H1 (cell line): ENCODE results near the gene PAEP. TPM values are rescaled to one million over a fixed set of nuclear protein-coding genes. Genes with fewer than 3 reads are reported as not detected.

Experiments used
- CTCF ChIA-PET: fragments of 300-600 bp; sonication (Branson Sonifier 250); formaldehyde crosslinking; loops from one replicate; lab custom pipeline; 2021; ENCODE audit not compliant: partially characterized antibody; lab: Charles Lee
- POLR2A ChIA-PET: fragments of 300-600 bp; sonication (Branson Sonifier 250); formaldehyde crosslinking; loops from one replicate; lab custom pipeline; 2021; ENCODE audit warnings: inconsistent platforms; ENCODE audit not compliant: partially characterized antibody; lab: Charles Lee
- DNase-seq, 2 experiments: peaks; one replicate each; pipeline versions ENCODE4 v3.0.0 to v3.0.0-alpha.2; 2010 to 2022; ENCODE audit warnings: low spot score in 2 of 2, low read depth in 1 of 2, mixed read lengths in 1 of 2
- FAIRE-seq: peaks from 2 replicates; lab custom pipeline; 2011; peaks lifted over from hg19 to GRCh38; lab: Jason Lieb, UNC
- H2AFZ ChIP-seq: 2 replicates; pipeline ENCODE4 v1.8.1; 2012; ENCODE audit warnings: low read length, inconsistent platforms
- H2AK5ac ChIP-seq: 2 replicates; pipeline ENCODE4 v1.6.1; 2013; ENCODE audit warnings: low read depth, low read length
- H2BK120ac ChIP-seq: replicated peaks from 2 replicates; pipeline ENCODE3; 2013; ENCODE audit warnings: low read depth, low read length, inconsistent platforms
- H2BK12ac ChIP-seq: 2 replicates; pipeline ENCODE4 v1.6.1; 2013; ENCODE audit warnings: low read depth, low read length
- H2BK15ac ChIP-seq: 2 replicates; pipeline ENCODE4 v1.6.1; 2013; ENCODE audit warnings: low read length
- H2BK20ac ChIP-seq: 2 replicates; pipeline ENCODE4 v1.6.1; 2013; ENCODE audit warnings: low read length
- H2BK5ac ChIP-seq: 2 replicates; pipeline ENCODE4 v1.6.1; 2013; ENCODE audit warnings: low read depth, low read length
- H3K14ac ChIP-seq: 2 replicates; pipeline ENCODE4 v1.6.1; 2013; ENCODE audit warnings: inconsistent platforms; ENCODE audit not compliant: insufficient read length
- H3K18ac ChIP-seq: 2 replicates; pipeline ENCODE4 v1.6.1; 2013; ENCODE audit warnings: low read length; ENCODE audit errors: extremely low read depth
- H3K23ac ChIP-seq: 2 replicates; pipeline ENCODE4 v1.6.1; 2013; ENCODE audit warnings: inconsistent platforms; ENCODE audit not compliant: insufficient read length
- H3K23me2 ChIP-seq: 2 replicates; pipeline ENCODE4 v1.6.1; 2013; ENCODE audit warnings: low read depth, low read length
- H3K27ac ChIP-seq: 2 replicates; pipeline ENCODE4 v1.6.1; 2011; ENCODE audit warnings: low read depth, low read length, inconsistent platforms
- H3K27me3 ChIP-seq, 4 experiments: replicated peaks in 1 of 4; 1 replicate in 1 of 4; 2 replicates in 3 of 4; pipeline versions ENCODE4 v1.6.1 to v1.8.1; 2011 to 2013; ENCODE audit warnings: low read length in 3 of 4, mild to moderate bottlenecking in 3 of 4, inconsistent platforms in 2 of 4, mixed read lengths in 2 of 4, moderate library complexity in 1 of 4; ENCODE audit not compliant: control insufficient read depth in 3 of 4, insufficient read depth in 3 of 4; ENCODE audit errors: extremely low read depth in 1 of 4
- H3K36me3 ChIP-seq, 4 experiments: 2 replicates each; pipeline versions ENCODE4 v1.6.1 to v1.8.1; 2011 to 2013; ENCODE audit warnings: mild to moderate bottlenecking in 4 of 4, low read length in 3 of 4, moderate library complexity in 2 of 4, control low read depth in 1 of 4, inconsistent platforms in 1 of 4; ENCODE audit not compliant: insufficient read depth in 4 of 4, control insufficient read depth in 2 of 4
- H3K4ac ChIP-seq: replicated peaks from 2 replicates; pipeline ENCODE3; 2013; ENCODE audit warnings: low read length, low read depth, mixed read lengths, inconsistent platforms; ENCODE audit not compliant: insufficient read length
- H3K4me1 ChIP-seq, 4 experiments: replicated peaks in 1 of 4; 1 replicate in 1 of 4; 2 replicates in 3 of 4; pipeline versions ENCODE4 v1.6.1 to v1.8.1; 2011 to 2013; ENCODE audit warnings: low read length in 3 of 4, inconsistent platforms in 2 of 4, mixed read lengths in 1 of 4; ENCODE audit not compliant: insufficient read depth in 4 of 4, control insufficient read depth in 3 of 4
- H3K4me2 ChIP-seq, 2 experiments: 2 replicates each; pipeline versions ENCODE4 v1.6.1 to v1.8.1; 2011 to 2013; ENCODE audit warnings: low read depth in 2 of 2, low read length in 2 of 2, control low read depth in 1 of 2, inconsistent platforms in 1 of 2, mild to moderate bottlenecking in 1 of 2; ENCODE audit not compliant: insufficient read depth in 1 of 2
- H3K4me3 ChIP-seq, 4 experiments: fragments of 200-600, 300-600 bp in 1 of 4; sonication (generic), shearing (Covaris generic), sonication (Bioruptor Twin) in 1 of 4; 2 replicates each; pipeline versions ENCODE4 v1.5.1 to v1.8.1; 2011 to 2016; ENCODE audit warnings: low read length in 4 of 4, low read depth in 3 of 4, control low read depth in 2 of 4, inconsistent platforms in 2 of 4, mild to moderate bottlenecking in 2 of 4, mixed read lengths in 1 of 4, moderate library complexity in 1 of 4; ENCODE audit not compliant: insufficient read depth in 2 of 4; ENCODE audit errors: extremely low read depth in 1 of 4
- H3K56ac ChIP-seq: replicated peaks from 2 replicates; pipeline ENCODE3; 2013; ENCODE audit warnings: low read depth, mild to moderate bottlenecking, mixed read lengths, low read length, inconsistent platforms; ENCODE audit not compliant: insufficient read length
- H3K79me1 ChIP-seq: 2 replicates; pipeline ENCODE4 v1.6.1; 2013; ENCODE audit warnings: low read depth, low read length, control low read depth
- H3K79me2 ChIP-seq, 2 experiments: 2 replicates each; pipeline versions ENCODE4 v1.6.1 to v1.8.1; 2012 to 2013; ENCODE audit warnings: low read length in 2 of 2, mild to moderate bottlenecking in 2 of 2, inconsistent platforms in 1 of 2; ENCODE audit not compliant: insufficient read depth in 2 of 2, control insufficient read depth in 1 of 2
- H3K9ac ChIP-seq, 4 experiments: replicated peaks in 1 of 4; 1 replicate in 1 of 4; 2 replicates in 3 of 4; pipeline versions ENCODE4 v1.6.1 to v1.8.1; 2011 to 2013; ENCODE audit warnings: low read depth in 3 of 4, low read length in 3 of 4, control low read depth in 2 of 4, mild to moderate bottlenecking in 2 of 4, moderate library complexity in 2 of 4, inconsistent platforms in 1 of 4; ENCODE audit errors: extremely low read depth in 1 of 4
- H3K9me3 ChIP-seq, 2 experiments: 2 replicates each; pipeline versions ENCODE4 v1.6.1 to v1.8.1; 2012 to 2013; ENCODE audit warnings: mild to moderate bottlenecking in 2 of 2, moderate library complexity in 2 of 2, control low read depth in 1 of 2, inconsistent platforms in 1 of 2, low read depth in 1 of 2, low read length in 1 of 2, mixed read lengths in 1 of 2; ENCODE audit not compliant: insufficient read depth in 2 of 2
- H4K20me1 ChIP-seq, 2 experiments: replicated peaks in 1 of 2; 2 replicates each; pipeline versions ENCODE3 to v1.8.1; 2011 to 2013; ENCODE audit warnings: inconsistent platforms in 2 of 2, low read length in 2 of 2, mild to moderate bottlenecking in 1 of 2; ENCODE audit not compliant: insufficient read depth in 2 of 2, control insufficient read depth in 1 of 2
- H4K5ac ChIP-seq: 2 replicates; pipeline ENCODE4 v1.6.1; 2013; ENCODE audit warnings: low read length, low read depth, mixed read lengths, inconsistent platforms; ENCODE audit not compliant: insufficient read length
- H4K8ac ChIP-seq: 2 replicates; pipeline ENCODE4 v1.8.0; 2013; ENCODE audit warnings: mild to moderate bottlenecking, moderate library complexity, low read length, inconsistent platforms; ENCODE audit not compliant: insufficient read depth; ENCODE audit errors: extremely low read depth
- H4K91ac ChIP-seq: replicated peaks from 2 replicates; pipeline ENCODE3; 2013; ENCODE audit warnings: low read length, mixed read lengths, inconsistent platforms; ENCODE audit not compliant: insufficient read length
- GABPA ChIP-seq: IDR thresholded peaks from 2 replicates; pipeline ENCODE4 v1.6.1; 2011; ENCODE audit warnings: mild to moderate bottlenecking, low read length, moderate library complexity, borderline replicate concordance; ENCODE audit not compliant: insufficient read depth
- HDAC2 ChIP-seq, 2 experiments: fragments of 300-600 bp in 1 of 2; sonication (generic) in 1 of 2; IDR thresholded peaks; 2 replicates each; pipeline ENCODE4 v1.6.1; 2011 to 2012; ENCODE audit warnings: low read depth in 2 of 2, low read length in 2 of 2, mild to moderate bottlenecking in 2 of 2, moderate library complexity in 2 of 2, borderline replicate concordance in 1 of 2, inconsistent platforms in 1 of 2
- KDM4A ChIP-seq: IDR thresholded peaks from one replicate; pipeline ENCODE4 v1.7.1; 2012; ENCODE audit warnings: low read depth, mild to moderate bottlenecking, moderate library complexity, low read length, inconsistent platforms; ENCODE audit not compliant: severe bottlenecking
- PHF8 ChIP-seq: fragments of 200-600 bp; sonication (generic); conservative IDR thresholded peaks from 2 replicates; pipeline ENCODE4 v1.7.1; 2012; ENCODE audit warnings: low read depth, mild to moderate bottlenecking, inconsistent platforms, low read length, moderate library complexity
- RBBP5 ChIP-seq: IDR thresholded peaks from 2 replicates; pipeline ENCODE4 v1.7.1; 2012; ENCODE audit warnings: low read depth, mild to moderate bottlenecking, inconsistent platforms, low read length, moderate library complexity, borderline replicate concordance
- SIRT6 ChIP-seq: IDR thresholded peaks from one replicate; pipeline ENCODE4 v1.7.1; 2012; ENCODE audit warnings: low read length, inconsistent platforms
- SIX5 ChIP-seq: IDR thresholded peaks from 2 replicates; pipeline ENCODE4 v1.6.1; 2011; ENCODE audit warnings: mild to moderate bottlenecking, low read depth, low read length
- SRF ChIP-seq: IDR thresholded peaks from 2 replicates; pipeline ENCODE4 v1.6.1; 2011; ENCODE audit warnings: mild to moderate bottlenecking, low read depth, low read length, moderate library complexity
- WGBS, 2 experiments: shearing (Covaris generic) in 1 of 2; methylation state at CpG; one replicate each; pipeline versions ENCODE4 v1.1.6 to v1.1.7; 2013 to 2015; ENCODE audit warnings: low lambda C conversion rate in 2 of 2, mixed read lengths in 2 of 2, inconsistent platforms in 1 of 2, low coverage in 1 of 2, missing lambda C conversion rate in 1 of 2; ENCODE audit not compliant: insufficient replicate concordance in 2 of 2, insufficient coverage in 1 of 2, insufficient read length in 1 of 2; ENCODE audit errors: extremely low coverage in 1 of 2, missing lambda C conversion rate in 1 of 2; 5-methylcytosine and 5-hydroxymethylcytosine counted together
- polyA plus RNA-seq, 7 experiments: library from polyadenylated mRNA; depleted of rRNA in 3 of 7; stranded (reverse) in 5 of 7; unstranded in 2 of 7; fragments of >200 nt in 5 of 7; fragments of 200-250 nt in 2 of 7; gene quantifications; 1 replicate in 5 of 7; 2 replicates in 1 of 7; 4 replicates in 1 of 7; pipeline versions ENCODE4 v1.2.1 to v1.2.3, GENCODE V29; 2011 to 2013; ENCODE audit warnings: missing spikeins in 2 of 7, mixed read lengths in 2 of 7
- total RNA-seq: library from RNA; stranded (reverse); fragmentation: NEBNext Ultra II Directional; extraction: Animal tissue kit (Norgen Biotek cat#: 25700); gene quantifications from 2 replicates; pipeline ENCODE4 v1.2.1, GENCODE V29; 2021
- TF ChIP-seq, protein P1 (sequence below): IDR thresholded peaks from 2 replicates; pipeline ENCODE4 v1.6.1; 2011; ENCODE audit warnings: low read length, improper control_type of control experiment
- TF ChIP-seq, protein P2 (sequence below): IDR thresholded peaks from 2 replicates; pipeline ENCODE4 v1.6.1; 2012; ENCODE audit warnings: inconsistent platforms

PAEP gene
- total and polyA plus RNA-seq, 2 of the 8 experiments (the other 6 are each of a cell fraction or from before 2014, with no cell fraction given) = not detected

DNA sequence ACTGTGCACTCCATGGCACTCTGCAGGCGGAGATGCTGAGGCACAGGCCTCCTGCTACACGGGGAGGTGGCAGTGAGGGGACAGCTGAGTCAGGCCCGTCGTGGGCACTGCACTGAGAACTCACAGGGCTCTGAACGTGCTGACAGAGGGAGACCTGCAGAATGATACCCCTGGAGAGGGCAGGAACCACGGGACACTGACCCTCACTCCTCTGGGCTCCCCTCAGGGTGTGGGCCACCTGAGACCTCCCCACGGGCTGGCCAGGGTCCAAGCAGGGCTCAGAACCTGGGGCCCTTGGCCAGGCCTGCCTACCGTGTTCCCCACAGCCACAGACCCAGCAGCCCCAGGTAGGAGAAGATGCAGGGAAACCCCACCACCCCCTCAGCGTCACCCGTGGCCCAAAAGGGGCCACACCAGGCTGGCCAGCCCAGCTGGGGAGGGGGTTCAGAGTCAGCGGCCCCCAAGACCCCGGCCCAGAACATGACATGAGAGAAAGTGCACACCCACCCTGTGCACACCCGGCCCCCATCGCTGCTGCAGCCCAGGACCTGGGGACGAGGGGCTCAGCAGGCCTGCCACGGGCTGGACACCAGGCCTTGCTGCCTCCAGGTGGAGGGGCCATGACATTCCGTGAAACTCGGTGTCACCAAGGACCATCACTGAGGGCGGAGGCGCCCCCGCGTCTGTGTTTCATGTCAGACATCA, 46.9 kb downstream of the PAEP start:
- WGBS, 2 experiments = 87% methylated on average over 18 of the region's 22 CpGs; no CpG with 5 or more reads in 1 of the 2 experiments
- Histone ChIP-seq H2BK12ac (no peak overlapping the region), H2AK5ac (no peak overlapping the region), H3K56ac (no peak overlapping the region), H3K36me3 (no peaks in the 10 kb centered on the region; a peak in 1 of 8 replicates), H3K14ac (no peak overlapping the region), H3K9ac (no peak overlapping the region), H3K27me3 (no peaks in the 10 kb centered on the region), H3K27ac (no peak overlapping the region), H2BK120ac (no peak overlapping the region), H2BK20ac (no peak overlapping the region), H4K8ac (no peak overlapping the region), H3K4me1 (peaks cover 0 to 8% (median 3%) of the 10 kb centered on the region in 4 experiments; a peak in 4 of 7 replicates), H4K20me1 (no peaks in the 10 kb centered on the region), H4K5ac (no peak overlapping the region), H3K23me2 (peaks cover 4% of the 10 kb centered on the region; the same call in 1 of the 2 replicates), H3K4me2 (no peak overlapping the region), H3K4ac (no peak overlapping the region), H2BK15ac (no peak overlapping the region), H3K79me2 (no peaks in the 10 kb centered on the region), H2AFZ (no peak overlapping the region), H2BK5ac (no peak overlapping the region), H3K79me1 (no peaks in the 10 kb centered on the region), H4K91ac (no peak overlapping the region), H3K4me3 (no peak overlapping the region), H3K18ac (no peak overlapping the region), H3K9me3 (peaks cover 10 to 14% of the 10 kb centered on the region in 2 experiments), H3K23ac (no peak overlapping the region)
- DNase-seq = no peak
- no peak for FAIRE-seq
- ChIA-PET POLR2A (interaction anchor here (1.2 kb wide), 1 partner anchor 72 kb away, joined by 4 read pairs; no protein-coding TSS in a partner anchor), CTCF (interaction anchor here (1.3 kb wide), 1 partner anchor 189 kb away, joined by 4 read pairs; no protein-coding TSS in a partner anchor)
- no peak for TF ChIP-seq HDAC2 (IDR thresholded peaks at IDR 0.05; ENCODE audit: borderline replicate concordance in 1 of 2, low read depth in 2 of 2, low read length in 2 of 2)
- no peak for TF ChIP-seq SIX5
- no peak for TF ChIP-seq SIRT6
- TF ChIP-seq GABPA = no peak
- TF ChIP-seq, protein P1, sequence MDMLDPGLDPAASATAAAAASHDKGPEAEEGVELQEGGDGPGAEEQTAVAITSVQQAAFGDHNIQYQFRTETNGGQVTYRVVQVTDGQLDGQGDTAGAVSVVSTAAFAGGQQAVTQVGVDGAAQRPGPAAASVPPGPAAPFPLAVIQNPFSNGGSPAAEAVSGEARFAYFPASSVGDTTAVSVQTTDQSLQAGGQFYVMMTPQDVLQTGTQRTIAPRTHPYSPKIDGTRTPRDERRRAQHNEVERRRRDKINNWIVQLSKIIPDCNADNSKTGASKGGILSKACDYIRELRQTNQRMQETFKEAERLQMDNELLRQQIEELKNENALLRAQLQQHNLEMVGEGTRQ = no peak
- TF ChIP-seq PHF8 = no peak
- TF ChIP-seq SRF = no peak
- no peak for TF ChIP-seq RBBP5
- no peak for TF ChIP-seq KDM4A
- TF ChIP-seq, protein P2, sequence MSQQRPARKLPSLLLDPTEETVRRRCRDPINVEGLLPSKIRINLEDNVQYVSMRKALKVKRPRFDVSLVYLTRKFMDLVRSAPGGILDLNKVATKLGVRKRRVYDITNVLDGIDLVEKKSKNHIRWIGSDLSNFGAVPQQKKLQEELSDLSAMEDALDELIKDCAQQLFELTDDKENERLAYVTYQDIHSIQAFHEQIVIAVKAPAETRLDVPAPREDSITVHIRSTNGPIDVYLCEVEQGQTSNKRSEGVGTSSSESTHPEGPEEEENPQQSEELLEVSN = no peak
